ENCODE measurements around the gene RTP5.

The RTP5 gene

GRCh38 chr2:241866790-241867645 is 2.5 kb upstream of the RTP5 start:
- Histone ChIP-seq H3K56ac (ENCODE audit: low read length) (no peak overlapping the region), H4K8ac (ENCODE audit: low read depth, low read length) (no peak overlapping the region), H3K79me1 (ENCODE audit: low read length) (no peaks in the 10 kb centered on the region), H3K18ac (ENCODE audit: low read length) (no peak overlapping the region), H2AK5ac (ENCODE audit: low read length) (no peak overlapping the region), H2BK15ac (replicated peaks; ENCODE audit: low read depth) (no peak overlapping the region), H3K79me2 (ENCODE audit: control insufficient read depth, insufficient read depth, low read length) (no peaks in the 10 kb centered on the region), H4K5ac (ENCODE audit: low read length) (no peak overlapping the region), H3K4me1 (ENCODE audit: control insufficient read depth, low read depth, low read length) (no peaks in the 10 kb centered on the region), H3K9ac (ENCODE audit: low read length) (no peak overlapping the region), H3K27me3 (ENCODE audit: insufficient read depth, low read length, poor library complexity) (no peaks in the 10 kb centered on the region), H3K27ac (ENCODE audit: low read depth, low read length) (no peak overlapping the region), H3K36me3 (ENCODE audit: control insufficient read depth, insufficient read depth, low read length) (no peaks in the 10 kb centered on the region), H3K4ac (ENCODE audit: low read depth, low read length) (no peak overlapping the region), H2BK5ac (ENCODE audit: low read length) (no peak overlapping the region), H3K4me3 (ENCODE audit: low read length) (no peak overlapping the region), H2BK120ac (ENCODE audit: low read depth, low read length) (no peak overlapping the region), H3K4me2 (ENCODE audit: low read length) (no peak overlapping the region), H3K23ac (ENCODE audit: low read length) (no peak overlapping the region)
- no CpG with 5 or more reads among the region's 33 CpGs for WGBS (ENCODE audit: extremely low coverage, insufficient coverage, low lambda C conversion rate)
- DNase-seq: no peak

DNA sequence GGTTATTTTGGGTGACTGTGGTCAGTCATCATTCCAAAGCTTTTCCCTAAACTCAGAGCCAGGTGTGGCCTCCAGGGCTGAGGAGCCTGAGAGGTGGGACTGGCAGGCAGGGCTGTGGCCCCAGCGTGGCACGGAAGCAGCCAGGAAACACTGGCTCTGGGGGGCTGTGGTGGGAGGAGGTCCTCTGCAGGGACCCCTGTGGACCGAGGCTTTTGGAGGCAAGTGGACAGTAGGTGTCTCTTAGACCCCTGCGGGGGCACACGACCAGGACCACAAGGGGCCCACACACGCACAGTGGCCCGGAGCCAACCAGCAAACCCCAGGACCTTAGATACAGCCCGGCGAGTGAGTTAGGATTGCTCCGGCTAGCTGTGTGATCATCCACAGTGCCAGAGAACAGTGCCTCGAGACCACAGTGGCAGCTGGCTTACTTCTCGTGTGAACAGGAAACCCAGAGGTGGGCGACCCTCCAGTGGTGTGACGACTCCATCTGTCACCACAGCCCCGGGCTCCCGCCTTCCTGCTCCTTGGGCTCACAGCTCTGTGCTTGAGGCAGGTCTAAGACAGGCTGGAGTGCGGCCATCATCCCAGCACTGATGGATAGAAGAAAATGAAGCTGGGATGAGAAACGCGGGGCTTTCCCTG is 1.6 kb upstream of the RTP5 start:
- H2BK15ac ChIP-seq (replicated peaks; ENCODE audit: low read depth): no peak overlapping the region
- H3K4ac ChIP-seq (ENCODE audit: low read depth, low read length): no peak overlapping the region
- no peak overlapping the region for H4K8ac ChIP-seq (ENCODE audit: low read depth, low read length)
- no peak overlapping the region for H3K56ac ChIP-seq (ENCODE audit: low read length)
- H3K18ac ChIP-seq (ENCODE audit: low read length): no peak overlapping the region
- H3K4me2 ChIP-seq (ENCODE audit: low read length): no peak overlapping the region
- no peaks in the 10 kb centered on the region for H3K79me1 ChIP-seq (ENCODE audit: low read length)
- no peaks in the 10 kb centered on the region for H3K36me3 ChIP-seq (ENCODE audit: control insufficient read depth, insufficient read depth, low read length)
- H3K4me3 ChIP-seq (ENCODE audit: low read length): no peak overlapping the region
- WGBS (ENCODE audit: extremely low coverage, insufficient coverage, low lambda C conversion rate): no CpG with 5 or more reads among the region's 19 CpGs
- H3K79me2 ChIP-seq (ENCODE audit: control insufficient read depth, insufficient read depth, low read length): no peaks in the 10 kb centered on the region
- H3K9ac ChIP-seq (ENCODE audit: low read length): no peak overlapping the region
- H2BK5ac ChIP-seq (ENCODE audit: low read length): no peak overlapping the region
- no peak for DNase-seq
- no peak overlapping the region for H2BK120ac ChIP-seq (ENCODE audit: low read depth, low read length)
- H3K27me3 ChIP-seq (ENCODE audit: insufficient read depth, low read length, poor library complexity): no peaks in the 10 kb centered on the region
- no peaks in the 10 kb centered on the region for H3K4me1 ChIP-seq (ENCODE audit: control insufficient read depth, low read depth, low read length)
- no peak overlapping the region for H3K27ac ChIP-seq (ENCODE audit: low read depth, low read length)
- H3K23ac ChIP-seq (ENCODE audit: low read length): no peak overlapping the region
- H4K5ac ChIP-seq (ENCODE audit: low read length): no peak overlapping the region
- no peak overlapping the region for H2AK5ac ChIP-seq (ENCODE audit: low read length)

GRCh38 chr2:241868661-241869081 is 858 bp upstream of the RTP5 start:
- no CpG with 5 or more reads among the region's 15 CpGs for WGBS (ENCODE audit: extremely low coverage, insufficient coverage, low lambda C conversion rate)
- Histone ChIP-seq H3K23ac (ENCODE audit: low read length) (no peak overlapping the region), H2BK15ac (replicated peaks; ENCODE audit: low read depth) (no peak overlapping the region), H4K5ac (ENCODE audit: low read length) (no peak overlapping the region), H3K18ac (ENCODE audit: low read length) (no peak overlapping the region), H2AK5ac (ENCODE audit: low read length) (no peak overlapping the region), H3K4me1 (ENCODE audit: control insufficient read depth, low read depth, low read length) (no peaks in the 10 kb centered on the region), H3K4me2 (ENCODE audit: low read length) (no peak overlapping the region), H2BK120ac (ENCODE audit: low read depth, low read length) (no peak overlapping the region), H3K27me3 (ENCODE audit: insufficient read depth, low read length, poor library complexity) (no peaks in the 10 kb centered on the region), H2BK5ac (ENCODE audit: low read length) (no peak overlapping the region), H3K27ac (ENCODE audit: low read depth, low read length) (no peak overlapping the region), H3K79me1 (ENCODE audit: low read length) (no peaks in the 10 kb centered on the region), H3K4ac (ENCODE audit: low read depth, low read length) (no peak overlapping the region), H3K9ac (ENCODE audit: low read length) (no peak overlapping the region), H3K4me3 (ENCODE audit: low read length) (no peak overlapping the region), H3K56ac (ENCODE audit: low read length) (no peak overlapping the region), H3K36me3 (ENCODE audit: control insufficient read depth, insufficient read depth, low read length) (no peaks in the 10 kb centered on the region), H3K79me2 (ENCODE audit: control insufficient read depth, insufficient read depth, low read length) (no peaks in the 10 kb centered on the region), H4K8ac (ENCODE audit: low read depth, low read length) (no peak overlapping the region)
- no peak for DNase-seq

DNA sequence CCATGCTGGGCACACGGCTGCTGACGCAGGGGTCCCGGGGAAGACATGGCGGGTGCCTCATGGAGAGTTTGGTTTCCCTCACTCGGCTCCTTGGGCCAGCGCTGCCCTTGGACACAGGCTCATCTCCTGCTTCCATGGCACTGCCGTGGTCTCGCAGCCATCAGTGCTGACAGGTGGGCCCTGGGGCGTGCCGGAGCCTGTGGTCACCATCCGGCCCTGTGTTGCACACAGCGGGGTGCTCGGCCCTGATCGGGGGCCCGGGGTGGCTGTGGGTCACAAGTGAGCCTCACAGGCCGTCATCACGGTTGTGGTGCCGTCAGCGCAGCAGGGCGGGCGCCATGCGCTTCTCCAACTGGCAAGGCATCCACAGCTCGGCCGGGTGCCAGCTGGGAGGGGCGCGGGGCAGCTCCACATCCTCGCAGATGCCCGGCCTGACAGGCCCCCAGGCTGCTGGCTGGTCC is 582 bp downstream of the RTP5 start:
- H4K5ac ChIP-seq (ENCODE audit: low read length): no peak overlapping the region
- H2BK5ac ChIP-seq (ENCODE audit: low read length): no peak overlapping the region
- no peaks in the 10 kb centered on the region for H3K27me3 ChIP-seq (ENCODE audit: insufficient read depth, low read length, poor library complexity)
- no peak overlapping the region for H3K4me3 ChIP-seq (ENCODE audit: low read length)
- no CpG with 5 or more reads among the region's 28 CpGs for WGBS (ENCODE audit: extremely low coverage, insufficient coverage, low lambda C conversion rate)
- no peak overlapping the region for H3K56ac ChIP-seq (ENCODE audit: low read length)
- H3K79me1 ChIP-seq (ENCODE audit: low read length): no peaks in the 10 kb centered on the region
- H3K4ac ChIP-seq (ENCODE audit: low read depth, low read length): no peak overlapping the region
- no peak overlapping the region for H3K23ac ChIP-seq (ENCODE audit: low read length)
- H3K4me2 ChIP-seq (ENCODE audit: low read length): no peak overlapping the region
- H3K27ac ChIP-seq (ENCODE audit: low read depth, low read length): no peak overlapping the region
- DNase-seq: no peak
- H3K4me1 ChIP-seq (ENCODE audit: control insufficient read depth, low read depth, low read length): no peaks in the 10 kb centered on the region
- no peak overlapping the region for H4K8ac ChIP-seq (ENCODE audit: low read depth, low read length)
- no peak overlapping the region for H3K18ac ChIP-seq (ENCODE audit: low read length)
- no peaks in the 10 kb centered on the region for H3K36me3 ChIP-seq (ENCODE audit: control insufficient read depth, insufficient read depth, low read length)
- H3K79me2 ChIP-seq (ENCODE audit: control insufficient read depth, insufficient read depth, low read length): no peaks in the 10 kb centered on the region
- no peak overlapping the region for H2BK120ac ChIP-seq (ENCODE audit: low read depth, low read length)
- H2AK5ac ChIP-seq (ENCODE audit: low read length): no peak overlapping the region
- H3K9ac ChIP-seq (ENCODE audit: low read length): no peak overlapping the region
- no peak overlapping the region for H2BK15ac ChIP-seq (replicated peaks; ENCODE audit: low read depth)

- no peak overlapping the region for H2BK120ac ChIP-seq (ENCODE audit: low read depth, low read length)
- no peaks in the 10 kb centered on the region for H3K79me1 ChIP-seq (ENCODE audit: low read length)
- H3K27me3 ChIP-seq (ENCODE audit: insufficient read depth, low read length, poor library complexity): no peaks in the 10 kb centered on the region
- H3K79me2 ChIP-seq (ENCODE audit: control insufficient read depth, insufficient read depth, low read length): no peaks in the 10 kb centered on the region
- no peak overlapping the region for H2AK5ac ChIP-seq (ENCODE audit: low read length)
- DNase-seq: no peak
- H2BK5ac ChIP-seq (ENCODE audit: low read length): no peak overlapping the region
- H3K4me1 ChIP-seq (ENCODE audit: control insufficient read depth, low read depth, low read length): no peaks in the 10 kb centered on the region
- no CpG with 5 or more reads among the region's 28 CpGs for WGBS (ENCODE audit: extremely low coverage, insufficient coverage, low lambda C conversion rate)
- H2BK15ac ChIP-seq (replicated peaks; ENCODE audit: low read depth): no peak overlapping the region
- no peak overlapping the region for H3K4me3 ChIP-seq (ENCODE audit: low read length)
- H3K23ac ChIP-seq (ENCODE audit: low read length): no peak overlapping the region
- no peak overlapping the region for H3K27ac ChIP-seq (ENCODE audit: low read depth, low read length)
- H4K8ac ChIP-seq (ENCODE audit: low read depth, low read length): no peak overlapping the region
- no peak overlapping the region for H3K56ac ChIP-seq (ENCODE audit: low read length)
- H3K4me2 ChIP-seq (ENCODE audit: low read length): no peak overlapping the region
- no peak overlapping the region for H4K5ac ChIP-seq (ENCODE audit: low read length)
- H3K9ac ChIP-seq (ENCODE audit: low read length): no peak overlapping the region
- H3K18ac ChIP-seq (ENCODE audit: low read length): no peak overlapping the region
- no peak overlapping the region for H3K4ac ChIP-seq (ENCODE audit: low read depth, low read length)
- H3K36me3 ChIP-seq (ENCODE audit: control insufficient read depth, insufficient read depth, low read length): no peaks in the 10 kb centered on the region
These were observed 1.3 kb downstream of the RTP5 start for GRCh38 chr2:241870611-241871537.

All from mesendoderm (in vitro differentiated cells).